Measurements from ENCODE around the gene CAPZA1.

- TF ChIP-seq, protein P1, sequence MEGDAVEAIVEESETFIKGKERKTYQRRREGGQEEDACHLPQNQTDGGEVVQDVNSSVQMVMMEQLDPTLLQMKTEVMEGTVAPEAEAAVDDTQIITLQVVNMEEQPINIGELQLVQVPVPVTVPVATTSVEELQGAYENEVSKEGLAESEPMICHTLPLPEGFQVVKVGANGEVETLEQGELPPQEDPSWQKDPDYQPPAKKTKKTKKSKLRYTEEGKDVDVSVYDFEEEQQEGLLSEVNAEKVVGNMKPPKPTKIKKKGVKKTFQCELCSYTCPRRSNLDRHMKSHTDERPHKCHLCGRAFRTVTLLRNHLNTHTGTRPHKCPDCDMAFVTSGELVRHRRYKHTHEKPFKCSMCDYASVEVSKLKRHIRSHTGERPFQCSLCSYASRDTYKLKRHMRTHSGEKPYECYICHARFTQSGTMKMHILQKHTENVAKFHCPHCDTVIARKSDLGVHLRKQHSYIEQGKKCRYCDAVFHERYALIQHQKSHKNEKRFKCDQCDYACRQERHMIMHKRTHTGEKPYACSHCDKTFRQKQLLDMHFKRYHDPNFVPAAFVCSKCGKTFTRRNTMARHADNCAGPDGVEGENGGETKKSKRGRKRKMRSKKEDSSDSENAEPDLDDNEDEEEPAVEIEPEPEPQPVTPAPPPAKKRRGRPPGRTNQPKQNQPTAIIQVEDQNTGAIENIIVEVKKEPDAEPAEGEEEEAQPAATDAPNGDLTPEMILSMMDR (conservative IDR thresholded peaks at IDR 0.05; ENCODE audit: low read length) = no peak
- no peak for TF ChIP-seq EZH2phosphoT487 (IDR thresholded peaks at IDR 0.05; ENCODE audit: borderline replicate concordance, low read depth, low read length)
Measured at GRCh38 chr1:112636056-112636455, 16.4 kb downstream of the CAPZA1 start.

Measured in OCI-LY7 (cell line).